GM19099 (cell line): ENCODE data around the gene PAXIP1.

Experiments
- POLR2A ChIP-seq: IDR thresholded peaks from 3 replicates; pipeline ENCODE4 v1.6.1; 2011; ENCODE audit warnings: low read depth; ENCODE audit not compliant: insufficient read length; ENCODE audit errors: extremely low read depth

The PAXIP1 gene

GRCh38 chr7:154928136-154929005 lies 74.6 kb downstream of the PAXIP1 start:
- TF ChIP-seq POLR2A = peak; percentile 37

DNA sequence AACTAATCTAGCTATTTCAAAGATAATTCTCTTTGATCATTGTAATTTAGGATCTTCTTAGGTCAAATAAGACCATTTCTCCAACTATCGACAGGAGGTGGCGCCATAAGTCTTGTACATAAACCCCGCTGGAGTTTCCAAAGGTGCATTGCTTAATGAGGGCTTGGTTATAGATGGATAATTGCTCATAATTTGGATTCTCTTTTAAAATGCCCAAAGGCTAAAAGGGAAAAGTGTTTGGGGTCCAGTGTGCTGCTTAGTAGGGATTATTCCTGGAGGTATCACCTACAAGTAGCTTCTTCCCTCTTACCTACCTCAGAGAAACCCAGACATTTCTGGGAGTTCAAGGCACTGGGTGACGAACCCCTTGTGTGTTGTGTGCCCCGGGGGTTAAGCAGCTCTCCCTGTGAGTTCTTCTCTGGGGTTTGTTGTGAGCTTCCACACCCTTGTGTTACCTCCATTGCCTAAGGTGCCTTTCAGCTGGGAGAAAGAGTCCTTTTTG lies 75.2 kb downstream of the PAXIP1 start:
- no peak for TF ChIP-seq POLR2A

- TF ChIP-seq POLR2A = no peak
These were observed 83.3 kb downstream of the PAXIP1 start for GRCh38 chr7:154919344-154920225.

DNA sequence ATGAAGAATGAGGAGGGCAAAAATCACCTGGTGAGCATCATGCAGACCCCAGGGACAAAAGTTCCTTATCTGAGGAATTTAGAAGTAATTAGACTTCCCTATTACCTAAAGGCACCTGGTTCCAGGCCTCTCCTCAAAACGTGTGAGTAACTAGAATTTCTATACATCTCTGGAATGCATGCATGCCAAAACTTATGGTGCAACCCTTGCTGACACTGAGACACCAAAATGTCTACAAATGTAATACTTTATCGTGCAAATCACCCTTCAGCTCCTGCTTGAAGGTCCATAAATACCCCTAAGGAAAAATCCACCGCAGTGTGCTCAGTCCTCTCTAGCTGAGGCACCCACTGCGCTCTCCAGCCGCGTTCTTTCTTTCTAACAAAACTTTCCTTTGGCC lies 84.2 kb downstream of the PAXIP1 start:
- no peak for TF ChIP-seq POLR2A

- no peak for TF ChIP-seq POLR2A
These were observed 84.7 kb downstream of the PAXIP1 start for GRCh38 chr7:154918266-154918665.

GRCh38 chr7:154917808-154918160 lies 85.1 kb downstream of the PAXIP1 start:
- no peak for TF ChIP-seq POLR2A

DNA sequence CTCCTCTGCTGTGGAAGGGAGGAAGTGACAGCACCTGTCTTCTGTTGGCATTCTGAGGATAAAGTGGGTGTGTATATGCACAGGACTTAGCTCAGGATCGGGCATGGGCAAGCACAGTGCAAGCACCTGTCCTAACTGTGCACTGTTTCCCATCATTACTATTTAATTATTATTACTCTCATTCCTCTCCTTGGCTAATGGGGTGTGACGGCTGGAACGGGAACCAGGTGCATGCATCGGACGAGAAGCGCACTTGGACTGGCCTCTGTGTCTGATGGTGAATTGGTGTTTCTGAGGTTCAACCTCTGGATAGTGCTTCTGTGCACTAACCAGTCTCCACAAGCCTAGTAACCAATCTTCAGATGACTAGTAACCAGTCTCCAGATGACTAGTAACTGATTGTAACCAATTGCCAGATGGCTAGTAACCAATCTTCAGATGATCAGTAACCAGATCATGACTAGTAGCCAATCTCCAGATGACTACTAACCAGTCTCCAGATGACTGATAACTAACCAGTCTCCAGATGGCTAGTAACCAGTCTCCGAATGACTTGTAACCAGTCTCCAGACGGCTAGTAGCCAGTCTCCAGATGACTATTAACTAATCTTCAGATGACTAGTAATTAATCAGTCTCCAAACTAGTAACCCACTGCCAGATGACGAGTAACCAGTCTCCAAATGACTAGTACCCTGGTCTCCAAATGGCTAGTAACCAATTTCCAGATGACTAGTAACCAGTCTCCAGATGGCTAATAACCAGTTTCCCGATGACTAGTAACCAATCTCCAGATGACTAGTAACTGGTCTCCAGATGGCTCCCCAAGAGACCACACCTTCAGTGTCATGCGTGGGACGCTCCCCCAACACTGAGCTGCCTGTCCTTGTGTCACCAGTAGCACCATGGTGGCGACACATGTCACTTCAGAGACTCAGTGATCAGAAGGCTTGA lies 85.8 kb downstream of the PAXIP1 start:
- TF ChIP-seq POLR2A = no peak

GRCh38 chr7:154916381-154916780 lies 86.5 kb downstream of the PAXIP1 start:
- no peak for TF ChIP-seq POLR2A

- no peak for TF ChIP-seq POLR2A
These were observed 87.3 kb downstream of the PAXIP1 start for GRCh38 chr7:154915600-154915999.

DNA sequence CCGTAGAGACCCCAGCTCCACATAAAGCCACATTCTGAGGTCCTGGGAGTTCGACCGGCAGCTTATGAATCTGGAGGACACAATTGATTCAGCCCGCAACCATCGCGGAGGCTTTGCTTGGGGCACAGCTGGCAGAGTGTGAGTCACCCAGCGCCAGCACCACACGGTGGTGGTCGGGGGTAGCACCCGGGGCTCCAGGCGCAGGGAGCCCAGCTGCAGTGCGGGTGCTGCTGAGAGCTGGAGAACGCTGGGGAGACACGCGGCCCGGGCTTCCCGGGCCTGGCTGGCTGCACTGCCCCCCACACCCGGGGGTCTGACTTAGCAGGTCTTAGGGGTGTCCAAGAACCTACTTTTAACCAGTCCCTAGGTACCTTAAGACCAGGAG lies 87.9 kb downstream of the PAXIP1 start:
- no peak for TF ChIP-seq POLR2A

- TF ChIP-seq POLR2A = no peak
These were observed 88.5 kb downstream of the PAXIP1 start for GRCh38 chr7:154914308-154914995.

GRCh38 chr7:154913638-154914307 lies 89.2 kb downstream of the PAXIP1 start:
- no peak for TF ChIP-seq POLR2A

GRCh38 chr7:154912871-154913637 lies 89.9 kb downstream of the PAXIP1 start:
- no peak for TF ChIP-seq POLR2A

DNA sequence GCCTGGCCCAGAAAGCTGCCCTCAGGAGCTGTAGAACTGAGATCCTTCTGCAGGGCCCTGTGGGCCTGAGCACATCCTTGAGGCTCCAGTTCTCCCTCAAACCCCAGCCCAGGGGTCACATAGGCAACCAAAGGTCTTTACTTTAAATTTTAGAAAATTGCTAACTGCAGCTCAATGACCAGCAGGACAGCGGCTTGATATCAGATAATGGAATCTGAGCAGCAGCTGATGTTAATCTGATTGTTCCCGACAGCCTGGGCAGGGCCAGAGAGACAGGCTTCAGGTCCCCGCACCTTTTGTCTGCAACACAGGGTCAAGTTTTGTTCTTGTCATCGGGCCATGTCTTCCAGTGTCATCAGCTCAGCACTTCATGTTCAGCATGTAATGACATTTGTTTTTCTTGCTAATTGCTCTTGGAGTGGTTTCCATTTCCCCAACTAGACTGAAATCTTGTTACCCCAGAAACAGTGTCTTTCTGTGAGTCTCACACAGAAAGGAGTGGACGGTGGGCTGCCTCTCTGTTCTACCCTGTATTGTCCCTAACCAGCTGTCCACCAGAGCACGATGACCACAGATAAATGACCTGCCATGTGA lies 91.0 kb downstream of the PAXIP1 start:
- no peak for TF ChIP-seq POLR2A
